Measurements from ENCODE around the gene NKAIN1.
"Not testable (repeated sequence)": the region's sequence is repeated elsewhere in the genome, so short reads cannot be mapped to it uniquely, and the experiment has no call there.

The NKAIN1 gene

DNA sequence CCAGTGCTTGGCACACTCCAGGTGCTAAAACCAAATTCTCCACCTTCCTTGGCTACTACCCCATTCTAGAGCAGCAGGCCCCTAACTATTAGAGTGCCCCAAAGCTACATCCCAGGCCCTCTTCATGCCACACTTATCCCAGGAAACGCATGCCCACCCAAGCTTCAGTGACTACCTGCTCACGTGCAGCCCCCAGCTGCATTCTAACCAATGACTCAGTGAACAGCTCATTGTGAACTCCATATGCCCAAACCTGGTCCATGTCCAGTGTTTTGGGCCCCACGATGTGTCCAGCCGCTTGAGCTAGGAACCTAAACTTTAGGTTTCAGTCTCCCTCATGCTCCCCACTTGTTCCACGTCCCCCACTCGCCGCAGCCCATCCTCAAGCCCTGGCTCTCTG lies 41.5 kb downstream of the NKAIN1 start:
- H3K4me3 ChIP-seq (ENCODE audit: low read depth, low read length) = no peak overlapping the region
- TF ChIP-seq, protein P1, sequence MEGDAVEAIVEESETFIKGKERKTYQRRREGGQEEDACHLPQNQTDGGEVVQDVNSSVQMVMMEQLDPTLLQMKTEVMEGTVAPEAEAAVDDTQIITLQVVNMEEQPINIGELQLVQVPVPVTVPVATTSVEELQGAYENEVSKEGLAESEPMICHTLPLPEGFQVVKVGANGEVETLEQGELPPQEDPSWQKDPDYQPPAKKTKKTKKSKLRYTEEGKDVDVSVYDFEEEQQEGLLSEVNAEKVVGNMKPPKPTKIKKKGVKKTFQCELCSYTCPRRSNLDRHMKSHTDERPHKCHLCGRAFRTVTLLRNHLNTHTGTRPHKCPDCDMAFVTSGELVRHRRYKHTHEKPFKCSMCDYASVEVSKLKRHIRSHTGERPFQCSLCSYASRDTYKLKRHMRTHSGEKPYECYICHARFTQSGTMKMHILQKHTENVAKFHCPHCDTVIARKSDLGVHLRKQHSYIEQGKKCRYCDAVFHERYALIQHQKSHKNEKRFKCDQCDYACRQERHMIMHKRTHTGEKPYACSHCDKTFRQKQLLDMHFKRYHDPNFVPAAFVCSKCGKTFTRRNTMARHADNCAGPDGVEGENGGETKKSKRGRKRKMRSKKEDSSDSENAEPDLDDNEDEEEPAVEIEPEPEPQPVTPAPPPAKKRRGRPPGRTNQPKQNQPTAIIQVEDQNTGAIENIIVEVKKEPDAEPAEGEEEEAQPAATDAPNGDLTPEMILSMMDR (IDR thresholded peaks at IDR 0.05; ENCODE audit: low read depth, low read length) = no peak

DNA sequence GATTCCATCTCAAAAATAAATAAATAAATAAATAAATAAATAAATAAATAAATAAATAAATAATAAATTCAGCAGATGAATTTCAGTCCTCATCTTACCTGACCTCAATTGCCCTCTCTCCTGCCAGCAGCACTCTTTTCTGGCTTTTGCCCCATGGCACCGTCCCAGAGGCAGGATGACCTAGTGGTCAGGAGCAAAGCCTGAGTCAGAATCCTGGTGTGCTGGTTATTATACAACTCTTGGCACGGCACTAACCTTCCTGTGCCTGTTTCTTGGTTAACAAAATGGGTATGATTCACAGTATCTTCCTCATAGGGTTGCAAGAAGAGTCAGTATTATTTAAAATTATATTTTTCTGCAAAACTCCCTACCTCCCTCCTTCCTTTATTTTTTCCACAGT lies 43.0 kb downstream of the NKAIN1 start:
- no peak overlapping the region for H3K4me3 ChIP-seq (ENCODE audit: low read depth, low read length)

DNA sequence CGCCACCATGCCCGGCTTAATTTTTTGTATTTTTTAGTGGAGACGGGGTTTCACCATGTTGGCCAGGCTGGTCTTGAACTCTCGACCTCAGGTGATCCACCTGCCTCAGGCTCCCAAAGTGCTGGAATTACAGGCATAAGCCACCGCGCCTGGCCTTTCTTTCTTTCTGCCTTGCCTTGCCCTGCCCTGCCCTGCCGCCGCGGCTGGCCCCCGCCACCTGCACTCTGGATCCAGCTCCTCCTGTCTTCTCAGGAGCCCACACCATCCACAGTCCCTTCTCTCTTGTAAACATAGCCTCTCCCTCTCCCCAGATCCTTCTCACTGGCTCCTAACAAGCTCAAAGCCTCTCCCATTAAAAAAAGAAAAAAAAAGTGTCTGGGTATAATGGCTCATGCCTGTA lies 44.4 kb downstream of the NKAIN1 start:
- H3K4me3 ChIP-seq (ENCODE audit: low read depth, low read length) = not testable (repeated sequence)

More for the DNA sequence above, 43.0 kb downstream of the NKAIN1 start:
- TF ChIP-seq, protein P1 (IDR thresholded peaks at IDR 0.05; ENCODE audit: low read depth, low read length) = no peak

DNA sequence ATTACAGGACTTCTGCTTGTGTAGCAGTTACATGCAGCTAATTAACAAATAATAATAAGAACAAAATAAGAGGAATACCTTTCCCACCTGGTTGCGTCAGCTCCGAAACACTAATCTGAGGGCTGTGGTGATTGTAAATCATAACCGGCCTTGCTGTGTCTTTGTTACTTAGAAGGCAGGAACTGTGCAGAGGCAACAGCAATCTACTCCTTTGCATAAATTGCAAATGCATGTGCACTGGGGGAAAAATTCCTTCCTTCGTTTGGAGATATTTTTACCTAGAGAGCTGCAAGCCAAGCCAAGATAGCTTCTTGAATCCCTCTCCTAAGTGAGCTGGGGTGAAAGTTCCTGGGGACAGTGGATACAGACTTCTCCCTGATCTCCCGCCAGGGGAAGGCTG lies 46.0 kb downstream of the NKAIN1 start:
- TF ChIP-seq, protein P1 (IDR thresholded peaks at IDR 0.05; ENCODE audit: low read depth, low read length) = no peak
- H3K4me3 ChIP-seq (ENCODE audit: low read depth, low read length) = no peak overlapping the region

DNA sequence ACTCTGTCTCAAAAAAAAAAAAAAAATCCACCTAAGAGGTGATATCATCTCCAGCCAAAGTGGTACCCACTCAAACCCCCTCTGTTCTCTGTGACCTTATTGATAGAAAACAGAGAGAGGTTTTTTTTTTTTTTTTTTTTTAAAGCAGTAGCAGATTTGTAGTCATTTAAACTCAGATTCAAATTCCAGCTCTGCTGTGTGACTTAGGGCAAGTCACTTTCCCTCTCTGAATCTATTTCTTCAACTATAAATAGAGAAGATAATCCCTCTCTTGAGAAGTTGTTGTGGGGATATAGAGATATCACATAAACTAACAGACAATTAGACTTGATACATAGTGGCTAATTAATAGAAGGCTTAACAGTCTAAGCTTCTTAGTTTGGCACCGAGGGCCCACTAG lies 48.4 kb downstream of the NKAIN1 start:
- H3K4me3 ChIP-seq (ENCODE audit: low read depth, low read length) = no peak overlapping the region
- TF ChIP-seq, protein P1 (IDR thresholded peaks at IDR 0.05; ENCODE audit: low read depth, low read length) = no peak

DNA sequence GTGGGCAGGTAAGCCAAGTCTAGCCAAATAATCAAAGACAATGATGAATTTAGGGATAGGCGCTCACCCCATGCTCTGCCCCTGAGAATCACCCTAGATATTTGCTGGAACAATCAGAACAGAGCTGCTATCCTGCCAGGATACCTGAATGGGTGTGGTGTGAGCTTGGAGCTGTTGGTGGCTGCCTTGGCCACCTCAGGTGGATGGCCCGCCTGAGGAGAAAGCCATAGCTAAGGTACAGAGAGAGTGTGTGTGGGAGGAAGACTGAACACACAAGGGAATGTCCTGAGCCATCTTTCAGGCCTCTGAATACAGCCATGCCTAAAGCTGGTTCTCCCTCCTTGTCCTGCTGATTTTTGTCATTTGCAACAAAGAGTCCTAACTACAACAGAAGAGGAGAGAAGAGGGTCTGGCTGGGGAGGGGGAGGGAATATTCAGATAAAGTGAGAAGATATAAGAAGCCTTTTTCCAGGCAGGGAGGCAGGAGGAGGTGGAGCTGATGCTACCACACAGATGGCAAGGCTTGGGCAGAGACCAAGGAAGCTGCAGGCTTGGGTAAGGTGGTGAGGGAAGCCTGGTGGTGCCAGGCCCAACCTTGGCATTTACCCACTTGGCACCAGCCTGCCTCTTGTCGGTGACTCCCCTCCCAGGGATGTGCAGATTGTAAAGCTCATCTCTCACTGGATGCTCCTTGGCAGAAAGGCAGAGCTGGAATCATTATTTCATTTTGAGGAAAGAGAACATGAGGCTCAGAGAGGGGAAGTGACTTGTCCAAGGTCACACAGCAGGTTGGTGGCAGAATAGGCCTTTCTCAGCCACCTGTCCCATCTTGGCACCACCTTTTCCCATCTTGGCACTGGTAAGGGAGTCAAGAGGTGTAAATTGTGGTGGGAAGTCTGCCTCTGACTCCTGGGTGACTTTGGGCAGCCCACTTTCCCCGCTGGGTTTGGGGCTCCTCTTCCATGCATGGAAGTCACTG lies 49.7 kb downstream of the NKAIN1 start:
- TF ChIP-seq, protein P1 (IDR thresholded peaks at IDR 0.05; ENCODE audit: low read depth, low read length) = no peak
- H3K4me3 ChIP-seq (ENCODE audit: low read depth, low read length) = no peak overlapping the region

DNA sequence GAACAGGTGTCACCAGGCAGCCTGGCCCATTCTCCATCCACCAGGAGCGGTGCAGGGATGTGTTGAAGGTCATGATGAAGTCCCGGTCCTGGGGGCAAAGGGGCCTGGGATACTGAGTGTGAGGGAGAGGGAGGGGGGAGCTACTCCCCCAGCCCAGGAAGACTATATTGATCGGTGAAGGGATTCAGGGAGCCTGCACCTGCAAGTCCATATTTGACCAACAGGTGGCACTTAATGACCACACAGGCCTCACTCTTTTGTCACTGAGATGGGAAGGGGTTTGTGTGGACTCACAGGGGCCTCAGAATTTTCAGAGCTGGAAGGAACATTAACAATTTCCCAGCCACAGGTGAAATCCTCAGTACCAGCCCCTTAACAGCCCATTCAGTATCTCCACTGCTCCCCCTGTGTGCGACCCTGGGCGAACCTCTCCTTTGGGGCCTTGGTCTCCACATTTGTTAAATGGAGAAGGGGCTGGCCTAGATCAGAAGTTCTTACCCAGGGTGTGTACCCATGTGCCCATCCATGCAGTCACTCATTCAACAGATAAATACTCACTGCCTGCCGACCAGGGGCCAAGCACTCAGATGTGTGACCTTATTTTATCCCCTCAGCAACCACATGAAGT lies 55.6 kb downstream of the NKAIN1 start:
- TF ChIP-seq, protein P1 (IDR thresholded peaks at IDR 0.05; ENCODE audit: low read depth, low read length) = peak; percentile 91
- H3K4me3 ChIP-seq (ENCODE audit: low read depth, low read length) = no peak overlapping the region
